Measurements from ENCODE around the gene PTGER3. TPM values are rescaled to one million over a fixed set of nuclear protein-coding genes. Genes with fewer than 3 reads are reported as not detected.
"Not testable (repeated sequence)": the region's sequence is repeated elsewhere in the genome, so short reads cannot be mapped to it uniquely, and the experiment has no call there.

The PTGER3 gene
- total RNA-seq, 1 donor from 2014 or later = 0.26 TPM

DNA sequence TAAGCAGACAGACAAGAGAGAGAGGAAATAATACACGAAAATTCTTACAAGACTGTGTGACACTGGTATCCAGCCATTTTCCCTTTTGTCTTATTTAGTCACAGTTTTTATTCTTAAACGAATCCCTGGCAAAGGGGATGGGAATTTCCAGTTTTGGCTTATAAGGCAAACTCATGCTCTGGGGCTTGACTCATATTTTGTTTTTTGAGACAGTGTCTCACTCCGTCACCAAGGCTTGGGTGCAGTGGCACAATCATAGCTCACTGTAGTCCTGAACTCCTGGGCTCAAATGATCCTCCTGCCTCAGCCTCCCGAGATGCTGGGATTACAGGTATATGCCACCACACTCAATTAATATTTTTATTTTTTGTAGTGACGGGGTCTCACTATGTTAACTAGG lies 31.9 kb downstream of the PTGER3 start:
- no peak overlapping the region for H3K4me3 Mint-ChIP-seq
- no peak overlapping the region for H3K27ac Mint-ChIP-seq
- intact Hi-C loops (cut with micrococcal nuclease) = no loop called here
- no peaks in the 10 kb centered on the region for H3K9me3 Mint-ChIP-seq
- peaks cover 2% of the 10 kb centered on the region for H3K27me3 Mint-ChIP-seq
- no peaks in the 10 kb centered on the region for H3K36me3 Mint-ChIP-seq (ENCODE audit: low read depth)
- H3K4me1 Mint-ChIP-seq = no peaks in the 10 kb centered on the region
- DNase-seq = no peak

DNA sequence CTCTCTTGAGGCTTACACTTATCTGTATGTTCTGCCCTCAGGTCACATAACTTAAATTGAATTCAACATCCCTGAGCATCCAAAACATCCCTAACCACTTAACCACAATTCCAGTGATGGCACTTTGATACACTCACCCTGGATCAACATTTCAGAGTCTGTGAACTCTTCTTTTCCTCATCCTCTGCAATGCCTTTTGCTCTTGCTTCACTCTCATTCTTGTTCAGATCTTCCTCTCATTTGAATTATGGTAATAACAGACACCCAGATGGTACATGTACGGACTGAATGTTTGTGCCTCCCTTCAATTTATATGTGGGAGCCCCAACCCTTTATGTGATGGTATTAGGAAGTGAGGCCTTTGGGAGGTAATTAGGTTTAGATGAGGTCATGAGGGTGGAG lies 33.4 kb downstream of the PTGER3 start:
- intact Hi-C loops (cut with micrococcal nuclease) = no loop called here
- H3K4me1 Mint-ChIP-seq = no peaks in the 10 kb centered on the region
- peaks cover 5% of the 10 kb centered on the region for H3K27me3 Mint-ChIP-seq
- H3K4me3 Mint-ChIP-seq = no peak overlapping the region
- H3K9me3 Mint-ChIP-seq = no peaks in the 10 kb centered on the region
- no peak overlapping the region for H3K27ac Mint-ChIP-seq
- DNase-seq = no peak
- no peaks in the 10 kb centered on the region for H3K36me3 Mint-ChIP-seq (ENCODE audit: low read depth)

DNA sequence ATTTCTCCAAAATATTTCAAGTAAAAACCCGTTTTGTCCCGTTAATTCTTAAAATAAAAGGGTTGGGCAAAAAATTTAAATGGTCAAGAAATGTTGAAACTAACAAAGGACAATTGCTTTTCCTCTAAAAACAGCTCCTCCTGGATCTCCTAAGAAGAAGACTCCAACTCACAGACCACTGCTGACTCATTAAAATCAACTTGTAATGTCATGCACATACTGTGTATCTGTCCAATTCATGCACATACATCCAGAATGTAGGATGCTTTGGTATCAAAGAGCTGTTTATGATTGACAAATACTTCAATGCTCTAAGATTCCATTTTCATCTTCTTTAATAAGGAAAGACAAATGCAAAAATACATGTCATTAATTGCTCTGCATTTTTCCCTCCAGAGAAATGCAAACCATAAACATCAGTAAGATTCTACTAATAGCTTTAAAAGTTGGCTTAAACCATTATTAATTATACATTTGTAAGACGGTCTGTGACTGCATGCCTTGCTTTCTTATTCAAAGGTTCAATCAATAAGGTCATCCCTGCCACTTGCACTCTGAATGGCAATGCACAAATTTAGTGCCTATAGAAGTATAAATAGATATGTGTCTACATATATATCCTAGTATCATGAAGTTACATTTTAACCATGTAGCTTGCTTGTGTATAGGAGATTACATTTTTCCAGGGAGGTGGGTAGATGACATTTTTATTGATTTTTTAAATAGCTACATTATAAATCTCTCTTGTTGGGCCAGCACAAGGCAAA lies 44.7 kb downstream of the PTGER3 start:
- no peak for DNase-seq
- Mint-ChIP-seq H3K4me3 (no peak overlapping the region), H3K4me1 (no peaks in the 10 kb centered on the region), H3K27ac (no peak overlapping the region), H3K9me3 (no peaks in the 10 kb centered on the region), H3K36me3 (ENCODE audit: low read depth) (no peaks in the 10 kb centered on the region), H3K27me3 (peaks cover 2% of the 10 kb centered on the region)
- intact Hi-C loops (cut with micrococcal nuclease) = no loop called here

- Mint-ChIP-seq H3K27ac (no peak overlapping the region), H3K36me3 (ENCODE audit: low read depth) (no peaks in the 10 kb centered on the region), H3K4me3 (no peak overlapping the region), H3K9me3 (no peaks in the 10 kb centered on the region), H3K4me1 (no peaks in the 10 kb centered on the region), H3K27me3 (peaks cover 2% of the 10 kb centered on the region)
- intact Hi-C loops (cut with micrococcal nuclease) = no loop called here
- DNase-seq = no peak
Measured at GRCh38 chr1:71001624-71002023, 46.0 kb downstream of the PTGER3 start.

DNA sequence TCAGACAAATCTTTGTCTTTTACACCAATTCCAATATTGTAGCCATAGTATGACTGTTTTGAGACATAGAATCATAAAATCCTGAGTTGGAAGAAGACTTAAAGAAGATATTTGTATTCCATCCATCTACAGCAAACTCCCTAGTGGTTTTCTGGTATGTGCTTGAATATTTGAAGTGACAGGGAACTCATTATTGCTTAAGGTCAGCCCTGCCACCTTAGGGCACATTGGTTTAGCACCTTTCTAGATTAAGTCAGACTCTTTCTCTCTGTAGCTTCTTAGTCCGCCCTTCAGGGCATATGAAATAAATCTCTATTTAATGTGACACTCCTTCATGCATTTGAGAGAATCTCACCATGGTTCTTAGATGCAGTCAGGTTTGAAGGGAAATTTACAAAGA lies 49.8 kb downstream of the PTGER3 start:
- H3K27ac Mint-ChIP-seq = no peak overlapping the region

GRCh38 chr1:70994753-70995268 lies 52.8 kb downstream of the PTGER3 start:
- no peaks in the 10 kb centered on the region for H3K36me3 Mint-ChIP-seq (ENCODE audit: low read depth)
- no peak for DNase-seq
- no peaks in the 10 kb centered on the region for H3K27me3 Mint-ChIP-seq
- intact Hi-C loops (cut with micrococcal nuclease) = no loop called here
- no peak overlapping the region for H3K4me3 Mint-ChIP-seq
- H3K4me1 Mint-ChIP-seq = peaks cover 2% of the 10 kb centered on the region
- no peaks in the 10 kb centered on the region for H3K9me3 Mint-ChIP-seq
- H3K27ac Mint-ChIP-seq = no peak overlapping the region

More for the DNA sequence above, 49.8 kb downstream of the PTGER3 start:
- intact Hi-C loops (cut with micrococcal nuclease) = no loop called here
- no peak for DNase-seq
- Mint-ChIP-seq H3K36me3 (ENCODE audit: low read depth) (no peaks in the 10 kb centered on the region), H3K4me1 (peaks cover 2% of the 10 kb centered on the region), H3K4me3 (no peak overlapping the region), H3K9me3 (no peaks in the 10 kb centered on the region), H3K27me3 (no peaks in the 10 kb centered on the region)

DNA sequence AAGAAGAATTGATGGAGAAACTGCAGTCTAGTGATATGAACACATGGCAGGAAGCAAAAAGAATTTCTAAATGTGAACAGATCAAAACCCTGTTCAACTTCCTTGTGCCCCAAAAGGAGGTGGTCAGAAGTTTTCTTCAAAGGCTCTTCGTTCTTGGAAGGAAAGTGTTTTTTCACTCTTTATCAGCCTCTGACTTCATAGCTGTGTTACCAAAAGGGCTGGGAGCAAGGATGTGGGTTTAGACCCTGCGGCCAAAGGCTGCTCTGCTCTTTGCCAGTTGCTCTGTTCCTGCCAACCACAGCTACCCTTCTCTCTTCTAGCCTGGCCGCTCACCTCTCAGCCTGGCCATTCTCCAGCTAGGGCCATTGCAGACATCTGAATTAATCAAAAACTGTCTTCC lies 53.8 kb downstream of the PTGER3 start:
- DNase-seq = no peak
- Mint-ChIP-seq H3K27me3 (no peaks in the 10 kb centered on the region), H3K36me3 (ENCODE audit: low read depth) (no peaks in the 10 kb centered on the region), H3K4me1 (peaks cover 2% of the 10 kb centered on the region), H3K9me3 (no peaks in the 10 kb centered on the region), H3K27ac (no peak overlapping the region), H3K4me3 (no peak overlapping the region)
- intact Hi-C loops (cut with micrococcal nuclease) = no loop called here

- intact Hi-C loops (cut with micrococcal nuclease) = no loop called here
- Mint-ChIP-seq H3K9me3 (no peaks in the 10 kb centered on the region), H3K4me1 (peaks cover 2% of the 10 kb centered on the region), H3K36me3 (ENCODE audit: low read depth) (no peaks in the 10 kb centered on the region), H3K27me3 (no peaks in the 10 kb centered on the region), H3K27ac (no peak overlapping the region), H3K4me3 (no peak overlapping the region)
- no peak for DNase-seq
Measured at GRCh38 chr1:70992521-70992920, 55.1 kb downstream of the PTGER3 start.

DNA sequence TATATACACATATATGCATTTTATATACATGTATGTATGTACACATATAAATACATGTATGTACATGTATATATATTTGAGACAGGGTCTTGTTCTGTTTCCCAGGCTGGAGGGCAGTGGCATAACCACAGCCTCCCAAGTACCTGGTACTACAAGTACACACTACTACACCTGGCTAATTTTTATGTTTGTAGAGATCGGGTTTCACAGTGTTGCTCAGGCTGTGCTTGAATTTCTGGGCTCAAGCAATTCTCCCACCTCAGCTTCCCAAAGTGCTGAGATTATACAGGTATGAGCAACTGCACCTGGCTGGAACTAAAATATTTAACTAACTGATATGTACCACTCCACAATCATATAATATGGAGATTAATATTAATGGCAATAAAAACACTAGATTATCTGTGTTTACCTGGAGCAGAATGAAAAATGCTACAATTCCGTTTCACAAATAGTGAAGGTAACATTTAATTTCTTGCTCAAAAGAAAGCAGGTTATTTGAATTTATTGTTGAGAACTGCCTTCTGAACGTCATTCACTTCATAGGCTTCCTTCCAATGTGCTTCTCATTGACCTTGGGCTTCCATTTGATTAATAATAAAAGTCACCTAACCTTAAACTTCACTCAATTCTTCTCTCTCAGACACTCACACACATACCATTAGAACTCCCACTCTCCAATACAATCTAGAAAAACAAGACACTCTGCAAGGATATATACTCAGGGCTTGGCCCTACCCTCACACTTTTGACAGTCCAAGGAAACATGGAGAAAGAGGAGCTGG lies 57.0 kb downstream of the PTGER3 start:
- H3K4me3 Mint-ChIP-seq = no peak overlapping the region
- H3K36me3 Mint-ChIP-seq (ENCODE audit: low read depth) = no peaks in the 10 kb centered on the region
- no peaks in the 10 kb centered on the region for H3K27me3 Mint-ChIP-seq
- H3K9me3 Mint-ChIP-seq = no peaks in the 10 kb centered on the region
- intact Hi-C loops (cut with micrococcal nuclease) = no loop called here
- no peak overlapping the region for H3K27ac Mint-ChIP-seq
- no peak for DNase-seq
- H3K4me1 Mint-ChIP-seq = peaks cover 2% of the 10 kb centered on the region

DNA sequence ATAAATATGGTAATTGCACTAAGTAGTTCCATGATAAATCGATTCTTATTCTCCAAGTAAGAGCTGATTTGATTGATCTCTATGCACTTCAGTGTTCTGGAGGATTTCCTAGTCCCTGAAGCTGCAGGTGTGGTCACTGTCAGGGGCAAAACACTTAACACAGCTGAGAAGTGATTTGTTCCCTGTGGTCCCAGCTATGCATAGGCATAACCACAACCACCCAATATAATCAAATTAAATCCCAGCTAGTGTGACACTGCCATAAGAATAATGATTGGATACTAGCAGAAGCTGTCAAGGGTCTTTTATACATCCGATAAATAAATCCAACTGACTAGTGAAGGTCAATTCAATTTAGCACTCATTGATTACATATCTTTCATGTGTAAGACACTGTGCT lies 60.1 kb downstream of the PTGER3 start:
- H3K36me3 Mint-ChIP-seq (ENCODE audit: low read depth) = no peaks in the 10 kb centered on the region
- H3K4me1 Mint-ChIP-seq = no peaks in the 10 kb centered on the region
- H3K9me3 Mint-ChIP-seq = no peaks in the 10 kb centered on the region
- intact Hi-C loops (cut with micrococcal nuclease) = no loop called here
- no peak for DNase-seq
- H3K27me3 Mint-ChIP-seq = no peaks in the 10 kb centered on the region
- H3K27ac Mint-ChIP-seq = no peak overlapping the region
- H3K4me3 Mint-ChIP-seq = no peak overlapping the region

GRCh38 chr1:70985776-70986225 lies 61.8 kb downstream of the PTGER3 start:
- H3K27ac Mint-ChIP-seq; intact Hi-C loops (cut with micrococcal nuclease); DNase-seq; H3K36me3 Mint-ChIP-seq (ENCODE audit: low read depth); H3K27me3 Mint-ChIP-seq; H3K9me3 Mint-ChIP-seq; H3K4me1 Mint-ChIP-seq; H3K4me3 Mint-ChIP-seq: not testable (repeated sequence)

DNA sequence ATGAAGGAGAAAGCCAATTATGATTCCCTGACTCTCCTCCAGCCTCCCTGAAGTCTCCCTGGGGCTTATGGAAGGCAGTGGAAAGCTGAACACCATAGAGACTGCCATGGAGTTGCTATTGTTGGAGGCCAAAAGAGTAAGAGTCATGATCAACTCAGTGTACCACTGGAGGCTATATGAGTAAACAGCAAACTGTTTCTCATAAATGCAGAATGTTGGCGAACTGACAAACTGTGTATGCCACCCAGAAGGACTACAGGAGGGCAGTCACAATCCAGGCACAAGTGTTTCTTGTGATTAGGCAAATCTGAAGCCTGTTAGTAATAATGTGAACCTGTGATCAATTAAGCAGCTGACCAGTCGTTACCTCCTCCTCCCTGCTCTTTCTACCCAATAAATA lies 62.3 kb downstream of the PTGER3 start:
- H3K9me3 Mint-ChIP-seq; H3K27ac Mint-ChIP-seq; H3K4me3 Mint-ChIP-seq; H3K4me1 Mint-ChIP-seq; DNase-seq; H3K36me3 Mint-ChIP-seq (ENCODE audit: low read depth); intact Hi-C loops (cut with micrococcal nuclease); H3K27me3 Mint-ChIP-seq: not testable (repeated sequence)

- H3K27ac Mint-ChIP-seq = no peak overlapping the region
- H3K4me3 Mint-ChIP-seq = no peak overlapping the region
- intact Hi-C loops (cut with micrococcal nuclease) = no loop called here
- H3K9me3 Mint-ChIP-seq = no peaks in the 10 kb centered on the region
- no peaks in the 10 kb centered on the region for H3K4me1 Mint-ChIP-seq
- no peak for DNase-seq
- peaks cover 8% of the 10 kb centered on the region for H3K27me3 Mint-ChIP-seq
- H3K36me3 Mint-ChIP-seq (ENCODE audit: low read depth) = no peaks in the 10 kb centered on the region
Measured at GRCh38 chr1:70980361-70980760, 67.3 kb downstream of the PTGER3 start.

GRCh38 chr1:70979881-70980280 lies 67.7 kb downstream of the PTGER3 start:
- Mint-ChIP-seq H3K27me3 (peaks cover 8% of the 10 kb centered on the region), H3K36me3 (ENCODE audit: low read depth) (no peaks in the 10 kb centered on the region), H3K4me1 (no peaks in the 10 kb centered on the region), H3K4me3 (no peak overlapping the region), H3K9me3 (no peaks in the 10 kb centered on the region), H3K27ac (no peak overlapping the region)
- intact Hi-C loops (cut with micrococcal nuclease) = no loop called here
- no peak for DNase-seq
